ENCODE results near the gene CEP126.

The CEP126 gene

GRCh38 chr11:102014756-102015155 lies 99.9 kb downstream of the CEP126 start:
- Histone ChIP-seq H3K79me2 (ENCODE audit: low read length) (no peaks in the 10 kb centered on the region), H3F3A (ENCODE audit: insufficient read depth, low read length) (no peaks in the 10 kb centered on the region), H4K20me1 (ENCODE audit: insufficient read depth, low read length) (no peaks in the 10 kb centered on the region), H3K27me3 (replicated peaks; ENCODE audit: insufficient read depth, low read length) (no peaks in the 10 kb centered on the region), H3K4me2 (ENCODE audit: low read depth, low read length) (no peak overlapping the region), H3K27ac (ENCODE audit: low read length) (no peak overlapping the region), H2AFZ (ENCODE audit: low read length) (no peak overlapping the region), H3K9me2 (replicated peaks; ENCODE audit: insufficient read depth, low read length) (no peaks in the 10 kb centered on the region), H3K4me1 (ENCODE audit: low read length) (no peaks in the 10 kb centered on the region), H3K9ac (ENCODE audit: low read length) (no peak overlapping the region), H3K4me3 (ENCODE audit: low read length) (no peak overlapping the region), H3K36me3 (replicated peaks; ENCODE audit: insufficient read depth, low read length) (no peaks in the 10 kb centered on the region), H3K9me3 (replicated peaks; ENCODE audit: insufficient read depth, low read length) (no peaks in the 10 kb centered on the region)
- TF ChIP-seq, protein P1, sequence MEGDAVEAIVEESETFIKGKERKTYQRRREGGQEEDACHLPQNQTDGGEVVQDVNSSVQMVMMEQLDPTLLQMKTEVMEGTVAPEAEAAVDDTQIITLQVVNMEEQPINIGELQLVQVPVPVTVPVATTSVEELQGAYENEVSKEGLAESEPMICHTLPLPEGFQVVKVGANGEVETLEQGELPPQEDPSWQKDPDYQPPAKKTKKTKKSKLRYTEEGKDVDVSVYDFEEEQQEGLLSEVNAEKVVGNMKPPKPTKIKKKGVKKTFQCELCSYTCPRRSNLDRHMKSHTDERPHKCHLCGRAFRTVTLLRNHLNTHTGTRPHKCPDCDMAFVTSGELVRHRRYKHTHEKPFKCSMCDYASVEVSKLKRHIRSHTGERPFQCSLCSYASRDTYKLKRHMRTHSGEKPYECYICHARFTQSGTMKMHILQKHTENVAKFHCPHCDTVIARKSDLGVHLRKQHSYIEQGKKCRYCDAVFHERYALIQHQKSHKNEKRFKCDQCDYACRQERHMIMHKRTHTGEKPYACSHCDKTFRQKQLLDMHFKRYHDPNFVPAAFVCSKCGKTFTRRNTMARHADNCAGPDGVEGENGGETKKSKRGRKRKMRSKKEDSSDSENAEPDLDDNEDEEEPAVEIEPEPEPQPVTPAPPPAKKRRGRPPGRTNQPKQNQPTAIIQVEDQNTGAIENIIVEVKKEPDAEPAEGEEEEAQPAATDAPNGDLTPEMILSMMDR (IDR thresholded peaks at IDR 0.05; ENCODE audit: low read length), result no peak
- no peak for TF ChIP-seq EZH2phosphoT487 (IDR thresholded peaks at IDR 0.05; ENCODE audit: low read length)
- no peak for TF ChIP-seq EZH2 (optimal IDR thresholded peaks at IDR 0.05; ENCODE audit: low read depth, low read length)
- DNase-seq, result no peak

DNA sequence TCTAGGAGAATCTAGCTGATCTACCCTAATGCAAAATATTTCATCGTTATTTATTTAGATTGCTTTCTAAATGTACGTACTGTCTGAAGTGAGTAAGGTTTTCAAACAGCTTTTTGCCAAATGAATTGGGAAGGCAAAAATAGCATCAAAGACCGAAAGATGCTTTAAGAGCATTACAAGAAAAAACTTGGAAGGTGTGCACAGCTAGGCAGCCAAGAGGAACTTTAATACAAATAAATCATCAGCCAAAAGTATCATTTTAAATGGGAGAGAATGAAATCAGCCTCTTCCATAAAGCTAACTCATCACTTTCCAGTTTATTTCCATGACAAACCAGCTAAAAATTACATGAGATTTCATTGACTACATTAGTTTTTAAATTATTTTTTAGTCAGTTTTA lies 102.2 kb downstream of the CEP126 start:
- H3F3A ChIP-seq (ENCODE audit: insufficient read depth, low read length), result no peaks in the 10 kb centered on the region
- no peaks in the 10 kb centered on the region for H4K20me1 ChIP-seq (ENCODE audit: insufficient read depth, low read length)
- H3K27ac ChIP-seq (ENCODE audit: low read length), result no peak overlapping the region
- H3K4me3 ChIP-seq (ENCODE audit: low read length), result no peak overlapping the region
- no peak overlapping the region for H3K4me2 ChIP-seq (ENCODE audit: low read depth, low read length)
- H3K9me2 ChIP-seq (replicated peaks; ENCODE audit: insufficient read depth, low read length), result no peaks in the 10 kb centered on the region
- H3K9me3 ChIP-seq (replicated peaks; ENCODE audit: insufficient read depth, low read length), result no peaks in the 10 kb centered on the region
- no peaks in the 10 kb centered on the region for H3K36me3 ChIP-seq (replicated peaks; ENCODE audit: insufficient read depth, low read length)
- H3K9ac ChIP-seq (ENCODE audit: low read length), result no peak overlapping the region
- no peaks in the 10 kb centered on the region for H3K27me3 ChIP-seq (replicated peaks; ENCODE audit: insufficient read depth, low read length)
- DNase-seq, result no peak
- TF ChIP-seq EZH2phosphoT487 (IDR thresholded peaks at IDR 0.05; ENCODE audit: low read length) (no peak), EZH2 (optimal IDR thresholded peaks at IDR 0.05; ENCODE audit: low read depth, low read length) (no peak)
- TF ChIP-seq, protein P1 (IDR thresholded peaks at IDR 0.05; ENCODE audit: low read length), result no peak
- no peaks in the 10 kb centered on the region for H3K79me2 ChIP-seq (ENCODE audit: low read length)
- no peaks in the 10 kb centered on the region for H3K4me1 ChIP-seq (ENCODE audit: low read length)
- H2AFZ ChIP-seq (ENCODE audit: low read length), result no peak overlapping the region

- no peak overlapping the region for H3K4me3 ChIP-seq (ENCODE audit: low read length)
- no peaks in the 10 kb centered on the region for H3K9me3 ChIP-seq (replicated peaks; ENCODE audit: insufficient read depth, low read length)
- no peak overlapping the region for H3K27ac ChIP-seq (ENCODE audit: low read length)
- H2AFZ ChIP-seq (ENCODE audit: low read length), result no peak overlapping the region
- no peak overlapping the region for H3K9ac ChIP-seq (ENCODE audit: low read length)
- no peaks in the 10 kb centered on the region for H3K79me2 ChIP-seq (ENCODE audit: low read length)
- H3K27me3 ChIP-seq (replicated peaks; ENCODE audit: insufficient read depth, low read length), result no peaks in the 10 kb centered on the region
- H3K9me2 ChIP-seq (replicated peaks; ENCODE audit: insufficient read depth, low read length), result no peaks in the 10 kb centered on the region
- H3K4me2 ChIP-seq (ENCODE audit: low read depth, low read length), result no peak overlapping the region
- H3F3A ChIP-seq (ENCODE audit: insufficient read depth, low read length), result no peaks in the 10 kb centered on the region
- no peaks in the 10 kb centered on the region for H3K36me3 ChIP-seq (replicated peaks; ENCODE audit: insufficient read depth, low read length)
- no peak for DNase-seq
- TF ChIP-seq EZH2 (optimal IDR thresholded peaks at IDR 0.05; ENCODE audit: low read depth, low read length) (no peak), EZH2phosphoT487 (IDR thresholded peaks at IDR 0.05; ENCODE audit: low read length) (no peak)
- TF ChIP-seq, protein P1 (IDR thresholded peaks at IDR 0.05; ENCODE audit: low read length), result no peak
- H3K4me1 ChIP-seq (ENCODE audit: low read length), result no peaks in the 10 kb centered on the region
- H4K20me1 ChIP-seq (ENCODE audit: insufficient read depth, low read length), result no peaks in the 10 kb centered on the region
Measured at GRCh38 chr11:102026217-102026616, 111.4 kb downstream of the CEP126 start.

All from MM.1S (cell line).